Right atrium auricular region (tissue), 2 donors: Measurements from ENCODE around the gene ZNF860. TPM values are rescaled to one million over a fixed set of nuclear protein-coding genes. Genes with fewer than 3 reads are reported as not detected.
"Not testable (repeated sequence)": the region's sequence is repeated elsewhere in the genome, so short reads cannot be mapped to it uniquely, and the experiment has no call there.

Experiments
- DNase-seq: peaks from one replicate; pipeline ENCODE4 v3.0.0-alpha.2; 2019; ENCODE audit warnings: low spot score
- H3K27ac ChIP-seq, 2 donors: fragments of 200-600 bp; sonication (generic); 1 replicate in 1 of 2; 2 replicates in 1 of 2; pipeline ENCODE4 v1.5.1; 2016 to 2019
- H3K27me3 ChIP-seq, 2 donors: fragments of 200-600 bp; sonication (generic); one replicate each; pipeline versions ENCODE4 v1.5.1 to v1.6.0; 2017 to 2019
- H3K36me3 ChIP-seq: fragments of 200-600 bp; sonication (generic); one replicate; pipeline ENCODE4 v1.5.1; 2016
- H3K4me1 ChIP-seq, 2 donors: fragments of 200-600 bp; sonication (generic); one replicate each; pipeline versions ENCODE4 v1.5.1 to v1.6.0; 2017 to 2019
- H3K4me3 ChIP-seq, 2 donors: fragments of 200-600 bp; sonication (generic); 1 replicate in 1 of 2; 2 replicates in 1 of 2; pipeline ENCODE4 v1.5.1; 2017 to 2019; ENCODE audit warnings: mild to moderate bottlenecking in 1 of 2, moderate library complexity in 1 of 2
- H3K9me3 ChIP-seq, 2 donors: fragments of 200-600 bp; sonication (generic); one replicate each; pipeline ENCODE4 v1.5.1; 2019
- CTCF ChIP-seq, 2 donors: fragments of 200-600 bp; sonication (generic); IDR thresholded peaks; one replicate each; pipeline ENCODE4 v1.5.1; 2019; ENCODE audit warnings: antibody characterized with exemption in 2 of 2
- total RNA-seq, 2 donors: library from RNA; depleted of rRNA; stranded (reverse); fragments of >200 nt; gene quantifications; one replicate each; pipeline ENCODE4 v1.1.0, GENCODE V29; 2016

The ZNF860 gene
- total RNA-seq, 2 donors from 2014 or later = 0.28 TPM; not detected in 1

GRCh38 chr3:31984321-31984720 is 2.8 kb downstream of the ZNF860 start:
- Histone ChIP-seq H3K27ac (no peak overlapping the region), H3K4me1 (peaks cover 0 to 19% of the 10 kb centered on the region in 2 donors), H3K27me3 (no peaks in the 10 kb centered on the region), H3K4me3 (no peak overlapping the region), H3K36me3 (no peaks in the 10 kb centered on the region), H3K9me3 (peaks cover 0 to 10% of the 10 kb centered on the region in 2 donors)
- no peak for TF ChIP-seq CTCF (IDR thresholded peaks at IDR 0.05)
- no peak for DNase-seq

GRCh38 chr3:31985831-31986230 is 4.3 kb downstream of the ZNF860 start:
- DNase-seq = no peak
- Histone ChIP-seq H3K36me3 (no peaks in the 10 kb centered on the region), H3K4me1 (peaks cover 0 to 7% of the 10 kb centered on the region in 2 donors), H3K9me3 (peaks cover 0 to 24% of the 10 kb centered on the region in 2 donors), H3K27ac (no peak overlapping the region), H3K4me3 (no peak overlapping the region), H3K27me3 (no peaks in the 10 kb centered on the region)
- TF ChIP-seq CTCF (IDR thresholded peaks at IDR 0.05) = no peak

GRCh38 chr3:31988271-31988670 is 6.7 kb downstream of the ZNF860 start:
- Histone ChIP-seq H3K27ac (no peak overlapping the region), H3K4me3 (no peak overlapping the region), H3K9me3 (peaks cover 0 to 33% of the 10 kb centered on the region in 2 donors), H3K27me3 (no peaks in the 10 kb centered on the region), H3K4me1 (no peaks in the 10 kb centered on the region), H3K36me3 (no peaks in the 10 kb centered on the region)
- no peak for DNase-seq
- TF ChIP-seq CTCF (IDR thresholded peaks at IDR 0.05) = no peak

GRCh38 chr3:31992995-31993394 is 11.4 kb downstream of the ZNF860 start:
- not testable (repeated sequence) for H3K27ac ChIP-seq, H3K4me3 ChIP-seq, H3K36me3 ChIP-seq, H3K4me1 ChIP-seq, DNase-seq, H3K27me3 ChIP-seq
- H3K9me3 ChIP-seq = peaks cover 0 to 33% of the 10 kb centered on the region in 2 donors

GRCh38 chr3:31993843-31994242 is 12.3 kb downstream of the ZNF860 start:
- H3K27me3 ChIP-seq = no peaks in the 10 kb centered on the region
- H3K4me3 ChIP-seq = no peak overlapping the region
- peaks cover 0 to 28% of the 10 kb centered on the region in 2 donors for H3K9me3 ChIP-seq
- H3K27ac ChIP-seq = no peak overlapping the region
- H3K36me3 ChIP-seq = no peaks in the 10 kb centered on the region
- no peak for TF ChIP-seq CTCF (IDR thresholded peaks at IDR 0.05)
- DNase-seq = no peak
- no peaks in the 10 kb centered on the region for H3K4me1 ChIP-seq

GRCh38 chr3:31995026-31995425 is 13.5 kb downstream of the ZNF860 start:
- H3K4me1 ChIP-seq, H3K4me3 ChIP-seq, H3K27me3 ChIP-seq, DNase-seq, H3K36me3 ChIP-seq, H3K27ac ChIP-seq: not testable (repeated sequence)
- peaks cover 0 to 16% of the 10 kb centered on the region in 2 donors for H3K9me3 ChIP-seq

- DNase-seq = no peak
- Histone ChIP-seq H3K4me1 (no peaks in the 10 kb centered on the region), H3K36me3 (no peaks in the 10 kb centered on the region), H3K27ac (no peak overlapping the region), H3K27me3 (no peaks in the 10 kb centered on the region), H3K4me3 (no peak overlapping the region), H3K9me3 (peaks cover 0 to 6% of the 10 kb centered on the region in 2 donors)
- no peak for TF ChIP-seq CTCF (IDR thresholded peaks at IDR 0.05)
Measured at GRCh38 chr3:31996195-31996594, 14.6 kb downstream of the ZNF860 start.
